ENCODE results near the gene ITGAD.

The ITGAD gene

DNA sequence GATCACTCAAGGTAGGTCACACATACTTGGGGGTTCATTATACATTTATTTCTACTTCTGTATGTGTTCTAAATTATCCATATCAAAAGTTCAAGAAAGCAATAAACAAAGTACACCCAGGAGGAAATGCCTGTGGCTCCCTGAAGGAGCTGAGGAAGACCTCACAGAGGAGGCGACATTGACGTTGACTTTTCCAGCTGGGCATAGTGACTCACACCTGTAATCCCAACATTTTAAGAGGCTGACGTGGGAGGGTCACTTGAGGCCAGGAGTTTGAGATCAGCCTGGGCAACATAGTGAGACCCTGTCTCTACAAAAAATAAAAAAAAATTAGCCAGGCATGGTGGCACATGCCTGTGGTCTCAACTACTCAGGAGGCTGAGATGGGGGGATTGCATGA, 16.3 kb downstream of the ITGAD start:
- H4K12ac ChIP-seq (ENCODE audit: low read depth, low read length) = no peak overlapping the region
- no CpG with 5 or more reads among the region's 3 CpGs for WGBS (ENCODE audit: extremely low coverage, insufficient coverage, insufficient read length)

DNA sequence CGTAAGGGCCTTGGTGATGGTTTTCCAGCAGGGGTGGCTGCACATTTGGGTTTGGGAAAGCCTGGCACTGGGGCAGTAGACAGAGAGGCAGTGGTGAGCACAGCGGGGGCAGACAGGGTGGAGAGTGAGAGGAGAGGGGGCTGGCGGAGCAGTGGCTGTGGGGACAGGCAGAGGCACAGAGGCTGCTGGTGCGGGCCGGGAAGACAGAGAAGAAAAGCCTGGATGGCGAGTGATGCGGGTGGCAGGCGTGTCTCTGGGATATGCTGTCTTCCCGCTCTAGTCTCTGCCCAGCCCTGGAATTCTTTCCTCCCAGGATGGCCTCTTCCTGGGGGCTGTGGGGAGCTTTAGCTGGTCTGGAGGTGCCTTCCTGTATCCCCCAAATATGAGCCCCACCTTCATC, 16.9 kb downstream of the ITGAD start:
- WGBS (ENCODE audit: extremely low coverage, insufficient coverage, insufficient read length) = no CpG with 5 or more reads among the region's 9 CpGs
- Histone ChIP-seq H4K91ac (ENCODE audit: low read depth, low read length) (no peak overlapping the region), H2BK120ac (ENCODE audit: insufficient read depth, low read length, poor library complexity) (no peak overlapping the region), H2BK5ac (ENCODE audit: low read depth, low read length, poor library complexity) (no peak overlapping the region), H3K27me3 (ENCODE audit: insufficient read depth, low read length) (peaks cover 2% of the 10 kb centered on the region), H3K9me3 (ENCODE audit: insufficient read depth, low read depth, low read length) (peaks cover 18% of the 10 kb centered on the region), H2AFZ (ENCODE audit: insufficient read depth, low read length, poor library complexity) (no peak overlapping the region), H3K14ac (ENCODE audit: low read length) (no peak overlapping the region), H3K4ac (ENCODE audit: low read depth, low read length) (no peak overlapping the region), H3K4me3 (ENCODE audit: low read depth, low read length) (no peak overlapping the region), H3K36me3 (ENCODE audit: control insufficient read depth in 1 of 2, insufficient read depth in 2 of 2, low read length in 2 of 2) (no peaks in the 10 kb centered on the region), H3K18ac (ENCODE audit: low read length) (no peak overlapping the region), H3K9ac (ENCODE audit: low read length) (no peak overlapping the region), H3K27ac (ENCODE audit: low read depth, low read length) (no peak overlapping the region), H4K12ac (ENCODE audit: low read depth, low read length) (no peak overlapping the region), H3K79me1 (ENCODE audit: low read length) (no peaks in the 10 kb centered on the region), H3K23ac (ENCODE audit: low read length) (no peak overlapping the region), H2AK5ac (ENCODE audit: low read length) (no peak overlapping the region), H3K4me2 (ENCODE audit: low read length) (no peak overlapping the region), H3K79me2 (ENCODE audit: control insufficient read depth, insufficient read depth, low read length, poor library complexity) (no peaks in the 10 kb centered on the region), H3K4me1 (ENCODE audit: control insufficient read depth in 1 of 2, insufficient read depth in 2 of 2, low read length in 2 of 2) (no peaks in the 10 kb centered on the region), H2BK12ac (ENCODE audit: low read length) (no peak overlapping the region), H4K8ac (ENCODE audit: low read depth, low read length) (no peak overlapping the region)
- peak; percentile 86 for DNase-seq

More for the DNA sequence above, 16.3 kb downstream of the ITGAD start:
- Histone ChIP-seq H2BK5ac (ENCODE audit: low read depth, low read length, poor library complexity) (no peak overlapping the region), H3K79me1 (ENCODE audit: low read length) (no peaks in the 10 kb centered on the region), H3K14ac (ENCODE audit: low read length) (no peak overlapping the region), H2AK5ac (ENCODE audit: low read length) (no peak overlapping the region), H2BK12ac (ENCODE audit: low read length) (no peak overlapping the region), H2BK120ac (ENCODE audit: insufficient read depth, low read length, poor library complexity) (no peak overlapping the region), H3K23ac (ENCODE audit: low read length) (no peak overlapping the region), H3K27me3 (ENCODE audit: insufficient read depth, low read length) (peaks cover 2% of the 10 kb centered on the region), H3K4me1 (ENCODE audit: control insufficient read depth in 1 of 2, insufficient read depth in 2 of 2, low read length in 2 of 2) (no peaks in the 10 kb centered on the region), H3K4ac (ENCODE audit: low read depth, low read length) (no peak overlapping the region), H3K4me2 (ENCODE audit: low read length) (no peak overlapping the region), H4K8ac (ENCODE audit: low read depth, low read length) (no peak overlapping the region), H3K27ac (ENCODE audit: low read depth, low read length) (no peak overlapping the region), H3K9me3 (ENCODE audit: insufficient read depth, low read depth, low read length) (peaks cover 12% of the 10 kb centered on the region), H3K79me2 (ENCODE audit: control insufficient read depth, insufficient read depth, low read length, poor library complexity) (no peaks in the 10 kb centered on the region), H3K18ac (ENCODE audit: low read length) (no peak overlapping the region), H3K4me3 (ENCODE audit: low read depth, low read length) (no peak overlapping the region), H3K9ac (ENCODE audit: low read length) (no peak overlapping the region), H4K91ac (ENCODE audit: low read depth, low read length) (no peak overlapping the region), H2AFZ (ENCODE audit: insufficient read depth, low read length, poor library complexity) (no peak overlapping the region), H3K36me3 (ENCODE audit: control insufficient read depth in 1 of 2, insufficient read depth in 2 of 2, low read length in 2 of 2) (no peaks in the 10 kb centered on the region)
- peak; percentile 88 to 89 for DNase-seq

DNA sequence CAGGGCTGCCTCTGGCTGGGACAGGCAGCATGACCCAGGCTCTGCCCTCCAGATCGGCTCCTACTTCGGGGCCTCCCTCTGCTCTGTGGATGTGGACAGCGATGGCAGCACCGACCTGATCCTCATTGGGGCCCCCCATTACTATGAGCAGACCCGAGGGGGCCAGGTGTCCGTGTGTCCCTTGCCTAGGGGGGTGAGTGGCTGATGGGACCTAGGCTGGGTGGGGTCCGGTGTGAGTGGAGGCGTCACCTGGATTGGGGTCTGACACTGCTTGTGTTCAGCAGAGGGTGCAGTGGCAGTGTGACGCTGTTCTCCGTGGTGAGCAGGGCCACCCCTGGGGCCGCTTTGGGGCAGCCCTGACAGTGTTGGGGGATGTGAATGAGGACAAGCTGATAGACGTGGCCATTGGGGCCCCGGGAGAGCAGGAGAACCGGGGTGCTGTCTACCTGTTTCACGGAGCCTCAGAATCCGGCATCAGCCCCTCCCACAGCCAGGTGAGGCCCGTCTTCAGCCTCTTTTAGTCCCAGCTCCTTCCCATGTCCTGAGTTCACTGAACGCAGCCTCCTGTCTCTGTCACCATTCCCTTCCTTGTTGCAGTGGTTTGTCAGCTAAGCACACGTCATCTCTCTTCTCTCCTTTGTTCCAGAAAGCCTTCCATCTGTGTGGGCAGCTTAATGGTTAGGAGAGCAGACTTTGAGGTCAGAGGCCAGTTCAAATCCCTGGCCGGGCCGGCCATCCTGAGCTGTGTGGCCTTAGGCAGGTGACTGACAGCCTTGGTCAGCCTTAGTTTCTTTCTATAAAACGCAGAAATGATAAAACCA, 18.1 kb downstream of the ITGAD start:
- no peak overlapping the region for H3K14ac ChIP-seq (ENCODE audit: low read length)
- H4K8ac ChIP-seq (ENCODE audit: low read depth, low read length) = no peak overlapping the region
- no peak overlapping the region for H3K23ac ChIP-seq (ENCODE audit: low read length)
- H3K79me2 ChIP-seq (ENCODE audit: control insufficient read depth, insufficient read depth, low read length, poor library complexity) = no peaks in the 10 kb centered on the region
- H2BK5ac ChIP-seq (ENCODE audit: low read depth, low read length, poor library complexity) = no peak overlapping the region
- WGBS (ENCODE audit: extremely low coverage, insufficient coverage, insufficient read length) = no CpG with 5 or more reads among the region's 22 CpGs
- H2AK5ac ChIP-seq (ENCODE audit: low read length) = no peak overlapping the region
- peaks cover 2% of the 10 kb centered on the region for H3K27me3 ChIP-seq (ENCODE audit: insufficient read depth, low read length)
- no peaks in the 10 kb centered on the region for H3K4me1 ChIP-seq (ENCODE audit: control insufficient read depth in 1 of 2, insufficient read depth in 2 of 2, low read length in 2 of 2)
- no peak overlapping the region for H3K4ac ChIP-seq (ENCODE audit: low read depth, low read length)
- no peaks in the 10 kb centered on the region for H3K79me1 ChIP-seq (ENCODE audit: low read length)
- H4K12ac ChIP-seq (ENCODE audit: low read depth, low read length) = no peak overlapping the region
- H3K36me3 ChIP-seq (ENCODE audit: control insufficient read depth in 1 of 2, insufficient read depth in 2 of 2, low read length in 2 of 2) = no peaks in the 10 kb centered on the region
- H3K4me2 ChIP-seq (ENCODE audit: low read length) = no peak overlapping the region
- H3K18ac ChIP-seq (ENCODE audit: low read length) = no peak overlapping the region
- no peak overlapping the region for H3K9ac ChIP-seq (ENCODE audit: low read length)
- H2BK12ac ChIP-seq (ENCODE audit: low read length) = no peak overlapping the region
- no peak overlapping the region for H3K4me3 ChIP-seq (ENCODE audit: low read depth, low read length)
- H4K91ac ChIP-seq (ENCODE audit: low read depth, low read length) = no peak overlapping the region
- no peak overlapping the region for H2BK120ac ChIP-seq (ENCODE audit: insufficient read depth, low read length, poor library complexity)
- H2AFZ ChIP-seq (ENCODE audit: insufficient read depth, low read length, poor library complexity) = no peak overlapping the region
- peaks cover 21% of the 10 kb centered on the region for H3K9me3 ChIP-seq (ENCODE audit: insufficient read depth, low read depth, low read length)
- no peak overlapping the region for H3K27ac ChIP-seq (ENCODE audit: low read depth, low read length)
- DNase-seq = peak; percentile 52 to 63

DNA sequence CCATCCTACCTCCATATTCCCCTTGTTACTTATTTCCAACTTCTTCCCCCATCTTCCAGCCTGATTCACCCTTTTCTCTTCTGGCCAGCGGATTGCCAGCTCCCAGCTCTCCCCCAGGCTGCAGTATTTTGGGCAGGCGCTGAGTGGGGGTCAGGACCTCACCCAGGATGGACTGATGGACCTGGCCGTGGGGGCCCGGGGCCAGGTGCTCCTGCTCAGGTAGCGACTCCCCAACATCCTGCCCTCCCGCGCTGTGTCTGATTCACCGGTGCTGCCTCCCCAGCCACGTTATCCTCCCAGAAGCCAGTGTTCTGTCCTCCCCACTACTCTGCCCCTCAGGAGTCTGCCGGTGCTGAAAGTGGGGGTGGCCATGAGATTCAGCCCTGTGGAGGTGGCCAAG, 19.6 kb downstream of the ITGAD start:
- H3K4ac ChIP-seq (ENCODE audit: low read depth, low read length) = no peak overlapping the region
- no peak overlapping the region for H2BK12ac ChIP-seq (ENCODE audit: low read length)
- no peak overlapping the region for H4K91ac ChIP-seq (ENCODE audit: low read depth, low read length)
- no peak overlapping the region for H3K18ac ChIP-seq (ENCODE audit: low read length)
- H3K23ac ChIP-seq (ENCODE audit: low read length) = no peak overlapping the region
- no peak overlapping the region for H3K4me3 ChIP-seq (ENCODE audit: low read depth, low read length)
- H2AFZ ChIP-seq (ENCODE audit: insufficient read depth, low read length, poor library complexity) = no peak overlapping the region
- no peak overlapping the region for H4K12ac ChIP-seq (ENCODE audit: low read depth, low read length)
- H3K79me2 ChIP-seq (ENCODE audit: control insufficient read depth, insufficient read depth, low read length, poor library complexity) = no peaks in the 10 kb centered on the region
- H3K27me3 ChIP-seq (ENCODE audit: insufficient read depth, low read length) = no peaks in the 10 kb centered on the region
- H2BK5ac ChIP-seq (ENCODE audit: low read depth, low read length, poor library complexity) = no peak overlapping the region
- no peak overlapping the region for H3K9ac ChIP-seq (ENCODE audit: low read length)
- DNase-seq = no peak
- H3K36me3 ChIP-seq (ENCODE audit: control insufficient read depth in 1 of 2, insufficient read depth in 2 of 2, low read length in 2 of 2) = no peaks in the 10 kb centered on the region
- no CpG with 5 or more reads among the region's 10 CpGs for WGBS (ENCODE audit: extremely low coverage, insufficient coverage, insufficient read length)
- H2BK120ac ChIP-seq (ENCODE audit: insufficient read depth, low read length, poor library complexity) = no peak overlapping the region
- no peak overlapping the region for H4K8ac ChIP-seq (ENCODE audit: low read depth, low read length)
- no peak overlapping the region for H3K27ac ChIP-seq (ENCODE audit: low read depth, low read length)
- H3K9me3 ChIP-seq (ENCODE audit: insufficient read depth, low read depth, low read length) = peaks cover 18% of the 10 kb centered on the region
- no peaks in the 10 kb centered on the region for H3K4me1 ChIP-seq (ENCODE audit: control insufficient read depth in 1 of 2, insufficient read depth in 2 of 2, low read length in 2 of 2)
- no peak overlapping the region for H3K14ac ChIP-seq (ENCODE audit: low read length)
- H2AK5ac ChIP-seq (ENCODE audit: low read length) = no peak overlapping the region
- H3K79me1 ChIP-seq (ENCODE audit: low read length) = no peaks in the 10 kb centered on the region
- no peak overlapping the region for H3K4me2 ChIP-seq (ENCODE audit: low read length)
